ENCODE measurements around the gene CRACR2A.

- no peak for TF ChIP-seq CTBP1 (IDR thresholded peaks at IDR 0.05; ENCODE audit: borderline replicate concordance)
- no peak for TF ChIP-seq BHLHE40 (IDR thresholded peaks at IDR 0.05; ENCODE audit: borderline replicate concordance)
- TF ChIP-seq SUZ12 (IDR thresholded peaks at IDR 0.05): no peak
- TF ChIP-seq ZNF384 (IDR thresholded peaks at IDR 0.05): no peak
These were observed 60.1 kb downstream of the CRACR2A start for GRCh38 chr12:3692616-3693365.

Measured in HEK293T (cell line).